Measurements from ENCODE around the gene EMC10. TPM values are rescaled to one million over a fixed set of nuclear protein-coding genes. Genes with fewer than 3 reads are reported as not detected.

The EMC10 gene
- total RNA-seq, 1 experiment from 2014 or later, result 108 TPM

GRCh38 chr19:50458396-50459066 lies 17.8 kb upstream of the EMC10 start:
- Histone ChIP-seq H3K4me3 (ENCODE audit: low read depth, low read length, poor library complexity, severe bottlenecking) (no peak overlapping the region), H3K9me3 (ENCODE audit: low read depth, low read length, poor library complexity, severe bottlenecking) (no peaks in the 10 kb centered on the region), H3K27ac (ENCODE audit: low read depth, low read length, poor library complexity, severe bottlenecking) (no peak overlapping the region), H3K36me3 (ENCODE audit: insufficient read depth, low read length, poor library complexity, severe bottlenecking) (no peaks in the 10 kb centered on the region), H3K4me1 (ENCODE audit: insufficient read depth, low read length, poor library complexity, severe bottlenecking) (peaks cover 5% of the 10 kb centered on the region), H3K27me3 (replicated peaks; ENCODE audit: insufficient read depth, low read depth, low read length, poor library complexity) (peaks cover 4% of the 10 kb centered on the region)
- ChIA-PET CTCF (interaction anchor here (1.2 kb wide), 1 partner anchor 101 kb away, joined by 3 read pairs; no protein-coding TSS in a partner anchor), POLR2A (ENCODE audit: low non-redundant PET) (no interaction called here)
- no TSS peak for BruUV-seq (replicated peaks)
- TF ChIP-seq EZH2 (IDR thresholded peaks at IDR 0.05; ENCODE audit: borderline replicate concordance, low read depth, low read length, poor library complexity, severe bottlenecking), result no peak
- no peak for TF ChIP-seq CTCF (conservative IDR thresholded peaks at IDR 0.05; ENCODE audit: low read depth, low read length)
- peak; percentile 40 for DNase-seq (ENCODE audit: low spot score)
- intact Hi-C loops (cut with micrococcal nuclease; ENCODE audit: unreplicated experiment), result no loop called here

GRCh38 chr19:50459067-50459456 lies 17.2 kb upstream of the EMC10 start:
- TF ChIP-seq CTCF (conservative IDR thresholded peaks at IDR 0.05; ENCODE audit: low read depth, low read length) (no peak), EZH2 (IDR thresholded peaks at IDR 0.05; ENCODE audit: borderline replicate concordance, low read depth, low read length, poor library complexity, severe bottlenecking) (no peak)
- Histone ChIP-seq H3K4me3 (ENCODE audit: low read depth, low read length, poor library complexity, severe bottlenecking) (no peak overlapping the region), H3K4me1 (ENCODE audit: insufficient read depth, low read length, poor library complexity, severe bottlenecking) (peaks cover 5% of the 10 kb centered on the region), H3K36me3 (ENCODE audit: insufficient read depth, low read length, poor library complexity, severe bottlenecking) (no peaks in the 10 kb centered on the region), H3K27me3 (replicated peaks; ENCODE audit: insufficient read depth, low read depth, low read length, poor library complexity) (peaks cover 4% of the 10 kb centered on the region), H3K27ac (ENCODE audit: low read depth, low read length, poor library complexity, severe bottlenecking) (no peak overlapping the region), H3K9me3 (ENCODE audit: low read depth, low read length, poor library complexity, severe bottlenecking) (no peaks in the 10 kb centered on the region)
- CTCF ChIA-PET, result interaction anchor here (1.2 kb wide), 1 partner anchor 102 kb away, joined by 3 read pairs; no protein-coding TSS in a partner anchor
- no peak for DNase-seq (ENCODE audit: low spot score)
- no TSS peak for BruUV-seq (replicated peaks)
- intact Hi-C loops (cut with micrococcal nuclease; ENCODE audit: unreplicated experiment), result no loop called here
- POLR2A ChIA-PET (ENCODE audit: low non-redundant PET), result no interaction called here

- H3K4me3 ChIP-seq (ENCODE audit: low read depth, low read length, poor library complexity, severe bottlenecking), result no peak overlapping the region
- no peaks in the 10 kb centered on the region for H3K9me3 ChIP-seq (ENCODE audit: low read depth, low read length, poor library complexity, severe bottlenecking)
- H3K27me3 ChIP-seq (replicated peaks; ENCODE audit: insufficient read depth, low read depth, low read length, poor library complexity), result peaks cover 4% of the 10 kb centered on the region
- H3K27ac ChIP-seq (ENCODE audit: low read depth, low read length, poor library complexity, severe bottlenecking), result no peak overlapping the region
- intact Hi-C loops (cut with micrococcal nuclease; ENCODE audit: unreplicated experiment), result loop anchor here (2.0 kb wide), 1 partner anchor 103 kb away; no protein-coding TSS in a partner anchor
- ChIA-PET CTCF (interaction anchor here (0.9 kb wide), 1 partner anchor 206 kb away, joined by 3 read pairs; no protein-coding TSS in a partner anchor), POLR2A (ENCODE audit: low non-redundant PET) (no interaction called here)
- TF ChIP-seq CTCF (conservative IDR thresholded peaks at IDR 0.05; ENCODE audit: low read depth, low read length), result no peak
- TF ChIP-seq EZH2 (IDR thresholded peaks at IDR 0.05; ENCODE audit: borderline replicate concordance, low read depth, low read length, poor library complexity, severe bottlenecking), result no peak
- peaks cover 5% of the 10 kb centered on the region for H3K4me1 ChIP-seq (ENCODE audit: insufficient read depth, low read length, poor library complexity, severe bottlenecking)
- no TSS peak for BruUV-seq (replicated peaks)
- no peaks in the 10 kb centered on the region for H3K36me3 ChIP-seq (ENCODE audit: insufficient read depth, low read length, poor library complexity, severe bottlenecking)
- no peak for DNase-seq (ENCODE audit: low spot score)
These were observed 16.7 kb upstream of the EMC10 start for GRCh38 chr19:50459638-50460037.
